B cell (primary cell): Measurements from ENCODE around the gene PCDHA1. TPM values are rescaled to one million over a fixed set of nuclear protein-coding genes. Genes with fewer than 3 reads are reported as not detected.
"Not testable (repeated sequence)": the region's sequence is repeated elsewhere in the genome, so short reads cannot be mapped to it uniquely, and the experiment has no call there.

ENCODE experiments used
- ATAC-seq: fragments of 200-7000 bp; cut with Tn5 transposase; one replicate; pipeline ENCODE4 v1.10.0; 2021; ENCODE audit warnings: low read depth, mild to moderate bottlenecking, moderate number of reproducible peaks, moderate library complexity
- CTCF ChIA-PET: fragments of 350-600 bp; sonication (Branson Sonifier 250); formaldehyde crosslinking; loops from one replicate; lab custom pipeline; 2021; ENCODE audit warnings: antibody characterized with exemption, inconsistent platforms; lab: Charles Lee
- POLR2A ChIA-PET: fragments of 350-600 bp; sonication (Branson Sonifier 250); formaldehyde crosslinking; loops from one replicate; lab custom pipeline; 2021; ENCODE audit warnings: antibody characterized with exemption; lab: Charles Lee
- DNase-seq: peaks from one replicate; pipeline ENCODE4 v3.0.0; 2013
- H2AFZ ChIP-seq: 2 replicates; pipeline ENCODE4 v1.6.1; 2012; ENCODE audit warnings: mild to moderate bottlenecking, low read depth, low read length; ENCODE audit not compliant: insufficient read depth, poor library complexity, severe bottlenecking
- H3K27ac ChIP-seq, 2 donors: 1 replicate in 1 of 2; 2 replicates in 1 of 2; pipeline ENCODE4 v1.5.1; 2012 to 2013; ENCODE audit warnings: low read length in 2 of 2, mild to moderate bottlenecking in 2 of 2, moderate library complexity in 1 of 2
- H3K27me3 ChIP-seq, 4 experiments: fragments of 200-600 bp in 1 of 4; sonication (generic) in 1 of 4; replicated peaks in 1 of 4; 1 replicate in 2 of 4; 2 replicates in 2 of 4; pipeline versions ENCODE4 v1.6.1 to v1.7.0; 2013 to 2016; ENCODE audit warnings: low read length in 3 of 4, mild to moderate bottlenecking in 2 of 4, mixed read lengths in 1 of 4, moderate library complexity in 1 of 4; ENCODE audit not compliant: insufficient read depth in 4 of 4, control insufficient read depth in 3 of 4; ENCODE audit errors: control extremely low read depth in 1 of 4
- H3K36me3 ChIP-seq, 2 experiments: replicated peaks in 1 of 2; 1 replicate in 1 of 2; 2 replicates in 1 of 2; pipeline versions ENCODE4 v1.6.1 to v1.7.1; 2013; ENCODE audit warnings: low read length in 1 of 2; ENCODE audit not compliant: insufficient read depth in 2 of 2, control insufficient read depth in 1 of 2; ENCODE audit errors: control extremely low read depth in 1 of 2, extremely low read depth in 1 of 2
- H3K4me1 ChIP-seq, 2 donors: fragments of 200-600 bp in 1 of 2; sonication (generic) in 1 of 2; 1 replicate in 1 of 2; 2 replicates in 1 of 2; pipeline versions ENCODE4 v1.5.1 to v1.6.1; 2013 to 2017; ENCODE audit warnings: low read length in 2 of 2; ENCODE audit not compliant: control insufficient read depth in 2 of 2, insufficient read depth in 2 of 2
- H3K4me2 ChIP-seq: replicated peaks from 2 replicates; pipeline ENCODE3; 2012; ENCODE audit warnings: mild to moderate bottlenecking, low read depth, low read length; ENCODE audit not compliant: poor library complexity, severe bottlenecking
- H3K4me3 ChIP-seq, 5 experiments: fragments of 200-600 bp in 1 of 5; sonication (generic) in 1 of 5; 1 replicate in 3 of 5; 2 replicates in 2 of 5; pipeline versions ENCODE4 v1.5.1 to v1.7.0; 2011 to 2016; ENCODE audit warnings: low read length in 4 of 5, mild to moderate bottlenecking in 4 of 5, low read depth in 2 of 5, control low read depth in 1 of 5, moderate library complexity in 1 of 5; ENCODE audit not compliant: insufficient read depth in 1 of 5; ENCODE audit errors: control extremely low read depth in 1 of 5, extremely low read depth in 1 of 5
- H3K79me2 ChIP-seq: fragments of 200-600 bp; sonication (generic); one replicate; pipeline ENCODE4 v1.6.0; 2016; ENCODE audit warnings: low read length; ENCODE audit not compliant: control insufficient read depth, insufficient read depth
- H3K9ac ChIP-seq: fragments of 200-600 bp; sonication (generic); 2 replicates; pipeline ENCODE4 v1.6.1; 2017; ENCODE audit warnings: mild to moderate bottlenecking, low read length, moderate library complexity
- H3K9me3 ChIP-seq, 3 donors: one replicate each; pipeline versions ENCODE4 v1.6.1 to v1.7.1; 2013; ENCODE audit warnings: low read length in 2 of 3; ENCODE audit not compliant: control insufficient read depth in 2 of 3, insufficient read depth in 1 of 3; ENCODE audit errors: control extremely low read depth in 1 of 3
- H4K20me1 ChIP-seq: 2 replicates; pipeline ENCODE4 v1.6.0; 2012; ENCODE audit warnings: mild to moderate bottlenecking, low read length; ENCODE audit not compliant: insufficient read depth, control insufficient read depth, poor library complexity, severe bottlenecking
- H3K27ac Mint-ChIP-seq: one replicate; pipeline ENCODE4 v1.8.0; 2021; ENCODE audit warnings: mixed read lengths
- H3K27me3 Mint-ChIP-seq: one replicate; pipeline ENCODE4 v1.8.0; 2021; ENCODE audit warnings: mixed read lengths
- H3K4me1 Mint-ChIP-seq: one replicate; pipeline ENCODE4 v1.8.0; 2021; ENCODE audit warnings: mixed read lengths
- H3K4me3 Mint-ChIP-seq: one replicate; pipeline ENCODE4 v1.8.0; 2021; ENCODE audit warnings: mixed read lengths
- H3K9me3 Mint-ChIP-seq: one replicate; pipeline ENCODE4 v1.8.0; 2022; ENCODE audit warnings: mixed read lengths; ENCODE audit not compliant: insufficient read depth
- EZH2 ChIP-seq: IDR thresholded peaks from 2 replicates; pipeline ENCODE4 v1.6.1; 2012; ENCODE audit warnings: borderline replicate concordance, low read depth, mild to moderate bottlenecking, moderate library complexity, low read length; ENCODE audit not compliant: insufficient read depth, poor library complexity, severe bottlenecking
- WGBS: methylation state at CpG from one replicate; pipeline ENCODE4 v1.1.5; 2013; ENCODE audit warnings: missing lambda C conversion rate; ENCODE audit not compliant: insufficient coverage; 5-methylcytosine and 5-hydroxymethylcytosine counted together
- intact Hi-C: fragments of 100-400 bp; cut with micrococcal nuclease; formaldehyde crosslinking; loops from one replicate; pipeline ENCODE4 v1.10.0; 2022
- polyA plus RNA-seq: library from polyadenylated mRNA; depleted of rRNA; stranded (reverse); fragments of >200 nt; gene quantifications from 2 replicates; pipeline ENCODE4 v1.2.3, GENCODE V29; 2012
- total RNA-seq, 2 donors: library from RNA; stranded (reverse); fragments of 120-200 nt in 1 of 2; gene quantifications; 1 replicate in 1 of 2; 2 replicates in 1 of 2; pipeline versions ENCODE4 v1.2.3 to v1.2.4, GENCODE V29; 2013 to 2022
- TF ChIP-seq, protein P1 (sequence below): fragments of 200-600 bp; IDR thresholded peaks from one replicate; pipeline ENCODE4 v1.8.0; 2022; ENCODE audit warnings: antibody characterized with exemption, mild to moderate bottlenecking

The PCDHA1 gene
- total and polyA plus RNA-seq, 2 donors (not counting 1 experiment from before 2014, with no cell fraction given) = not detected

DNA sequence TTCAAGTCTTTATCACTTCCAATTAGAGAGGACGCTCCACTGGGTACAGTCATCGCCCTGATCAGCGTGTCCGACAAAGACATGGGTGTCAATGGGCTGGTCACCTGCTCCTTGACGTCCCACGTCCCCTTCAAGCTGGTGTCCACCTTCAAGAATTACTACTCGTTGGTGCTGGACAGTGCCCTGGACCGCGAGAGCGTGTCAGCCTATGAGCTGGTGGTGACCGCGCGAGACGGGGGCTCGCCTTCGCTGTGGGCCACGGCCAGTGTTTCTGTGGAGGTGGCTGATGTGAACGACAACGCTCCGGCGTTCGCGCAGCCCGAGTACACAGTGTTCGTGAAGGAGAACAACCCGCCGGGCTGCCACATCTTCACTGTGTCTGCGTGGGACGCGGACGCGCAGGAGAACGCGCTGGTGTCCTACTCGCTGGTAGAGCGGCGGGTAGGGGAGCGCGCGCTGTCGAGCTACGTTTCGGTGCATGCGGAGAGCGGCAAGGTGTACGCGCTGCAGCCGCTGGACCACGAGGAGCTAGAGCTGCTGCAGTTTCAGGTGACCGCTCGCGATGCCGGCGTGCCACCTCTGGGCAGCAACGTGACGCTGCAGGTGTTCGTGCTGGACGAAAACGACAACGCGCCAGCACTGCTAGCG lies 22.4 kb downstream of the PCDHA1 start:
- H3K9ac ChIP-seq, H4K20me1 ChIP-seq, intact Hi-C loops, ATAC-seq, H3K27ac ChIP-seq, H3K4me2 ChIP-seq, H3K27ac Mint-ChIP-seq, H3K4me1 ChIP-seq, H2AFZ ChIP-seq, CTCF ChIA-PET, H3K9me3 Mint-ChIP-seq, H3K79me2 ChIP-seq, DNase-seq, H3K4me3 Mint-ChIP-seq, H3K4me3 ChIP-seq, POLR2A ChIA-PET, H3K27me3 Mint-ChIP-seq, H3K4me1 Mint-ChIP-seq, H3K36me3 ChIP-seq: not testable (repeated sequence)
- WGBS = 73% methylated on average over 62 of the region's 62 CpGs
- H3K9me3 ChIP-seq = peaks cover 5 to 28% (median 16%) of the 10 kb centered on the region in 3 donors
- peaks cover 0 to 11% (median 6%) of the 10 kb centered on the region in 4 experiments for H3K27me3 ChIP-seq

DNA sequence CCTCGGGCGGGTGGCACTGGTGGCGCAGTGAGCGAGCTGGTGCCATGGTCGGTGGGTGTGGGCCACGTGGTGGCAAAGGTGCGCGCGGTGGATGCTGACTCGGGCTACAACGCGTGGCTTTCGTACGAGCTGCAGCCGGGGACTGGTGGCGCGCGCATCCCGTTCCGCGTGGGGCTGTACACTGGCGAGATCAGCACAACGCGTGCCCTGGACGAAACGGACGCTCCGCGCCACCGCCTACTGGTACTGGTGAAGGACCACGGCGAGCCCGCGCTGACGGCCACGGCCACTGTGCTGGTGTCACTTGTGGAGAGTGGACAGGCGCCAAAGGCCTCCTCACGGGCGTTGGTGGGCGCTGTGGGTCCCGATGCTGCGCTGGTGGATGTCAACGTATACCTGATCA lies 22.9 kb downstream of the PCDHA1 start:
- no peak overlapping the region for H3K4me3 Mint-ChIP-seq
- H3K36me3 ChIP-seq = no peaks in the 10 kb centered on the region
- H3K9me3 Mint-ChIP-seq = peaks cover 2% of the 10 kb centered on the region
- 75% methylated on average over 43 of the region's 43 CpGs for WGBS
- no peak overlapping the region for H3K4me3 ChIP-seq
- no peak for DNase-seq
- ChIA-PET CTCF (no interaction called here), POLR2A (no interaction called here)
- no peak for ATAC-seq
- H4K20me1 ChIP-seq = no peaks in the 10 kb centered on the region
- H2AFZ ChIP-seq = no peak overlapping the region
- H3K4me1 Mint-ChIP-seq = no peaks in the 10 kb centered on the region
- TF ChIP-seq, protein P1, sequence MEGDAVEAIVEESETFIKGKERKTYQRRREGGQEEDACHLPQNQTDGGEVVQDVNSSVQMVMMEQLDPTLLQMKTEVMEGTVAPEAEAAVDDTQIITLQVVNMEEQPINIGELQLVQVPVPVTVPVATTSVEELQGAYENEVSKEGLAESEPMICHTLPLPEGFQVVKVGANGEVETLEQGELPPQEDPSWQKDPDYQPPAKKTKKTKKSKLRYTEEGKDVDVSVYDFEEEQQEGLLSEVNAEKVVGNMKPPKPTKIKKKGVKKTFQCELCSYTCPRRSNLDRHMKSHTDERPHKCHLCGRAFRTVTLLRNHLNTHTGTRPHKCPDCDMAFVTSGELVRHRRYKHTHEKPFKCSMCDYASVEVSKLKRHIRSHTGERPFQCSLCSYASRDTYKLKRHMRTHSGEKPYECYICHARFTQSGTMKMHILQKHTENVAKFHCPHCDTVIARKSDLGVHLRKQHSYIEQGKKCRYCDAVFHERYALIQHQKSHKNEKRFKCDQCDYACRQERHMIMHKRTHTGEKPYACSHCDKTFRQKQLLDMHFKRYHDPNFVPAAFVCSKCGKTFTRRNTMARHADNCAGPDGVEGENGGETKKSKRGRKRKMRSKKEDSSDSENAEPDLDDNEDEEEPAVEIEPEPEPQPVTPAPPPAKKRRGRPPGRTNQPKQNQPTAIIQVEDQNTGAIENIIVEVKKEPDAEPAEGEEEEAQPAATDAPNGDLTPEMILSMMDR = no peak
- TF ChIP-seq EZH2 = no peak
- H3K27ac ChIP-seq = no peak overlapping the region
- H3K27ac Mint-ChIP-seq = no peak overlapping the region
- peaks cover 5 to 27% (median 16%) of the 10 kb centered on the region in 3 donors for H3K9me3 ChIP-seq
- no peak overlapping the region for H3K4me2 ChIP-seq
- intact Hi-C loops = no loop called here
- H3K4me1 ChIP-seq = no peaks in the 10 kb centered on the region
- H3K79me2 ChIP-seq = no peaks in the 10 kb centered on the region
- peaks cover 7% of the 10 kb centered on the region for H3K27me3 Mint-ChIP-seq
- H3K9ac ChIP-seq = no peak overlapping the region
- peaks cover 0 to 11% (median 6%) of the 10 kb centered on the region in 4 experiments for H3K27me3 ChIP-seq
